ENCODE data around the gene DRC1.

The DRC1 gene

GRCh38 chr2:26449278-26450030 lies 47.7 kb downstream of the DRC1 start:
- DNase-seq = no peak

GRCh38 chr2:26450031-26450635 lies 48.4 kb downstream of the DRC1 start:
- no peak for DNase-seq

GRCh38 chr2:26451700-26452099 lies 50.0 kb downstream of the DRC1 start:
- DNase-seq = no peak

GRCh38 chr2:26453421-26454329 lies 52.0 kb downstream of the DRC1 start:
- no peak for DNase-seq

- no peak for DNase-seq
Measured at GRCh38 chr2:26454561-26455001, 52.9 kb downstream of the DRC1 start.

- DNase-seq = no peak
Measured at GRCh38 chr2:26455037-26455669, 53.4 kb downstream of the DRC1 start.

- DNase-seq = no peak
Measured at GRCh38 chr2:26455670-26456439, 54.1 kb downstream of the DRC1 start.

- no peak for DNase-seq
Measured at GRCh38 chr2:26456440-26457250, 54.9 kb downstream of the DRC1 start.

- no peak for DNase-seq
Measured at GRCh38 chr2:26457251-26457666, 55.5 kb downstream of the DRC1 start.

GRCh38 chr2:26457695-26458364 lies 56.1 kb downstream of the DRC1 start:
- no peak for DNase-seq

GRCh38 chr2:26458365-26459042 lies 56.8 kb downstream of the DRC1 start:
- no peak for DNase-seq

- DNase-seq = no peak
Measured at GRCh38 chr2:26459991-26460612, 58.4 kb downstream of the DRC1 start.

GRCh38 chr2:26460613-26461031 lies 58.9 kb downstream of the DRC1 start:
- DNase-seq = no peak

GRCh38 chr2:26461601-26462023 lies 59.9 kb downstream of the DRC1 start:
- DNase-seq = no peak

GRCh38 chr2:26462100-26462499 lies 60.4 kb downstream of the DRC1 start:
- no peak for DNase-seq

GRCh38 chr2:26462511-26463243 lies 61.0 kb downstream of the DRC1 start:
- DNase-seq = no peak

GRCh38 chr2:26463244-26464192 lies 61.8 kb downstream of the DRC1 start:
- no peak for DNase-seq
